Transverse colon (tissue), 4 donors: ENCODE measurements around the gene COL6A2.

Experiments used
- CTCF ChIP-seq, 5 experiments: fragments of 200-600 bp in 3 of 5; fragments of 450-650 bp in 2 of 5; sonication (generic) in 3 of 5; IDR thresholded peaks; 1 replicate in 2 of 5; 2 replicates in 3 of 5; pipeline ENCODE4 v1.5.1; 2016 to 2017; ENCODE audit warnings: antibody characterized with exemption in 5 of 5, inconsistent platforms in 3 of 5, mild to moderate bottlenecking in 2 of 5, moderate library complexity in 1 of 5
- POLR2A ChIP-seq: fragments of 450-650 bp; IDR thresholded peaks from one replicate; pipeline ENCODE4 v1.6.1; 2016; ENCODE audit warnings: antibody characterized with exemption, mild to moderate bottlenecking, moderate library complexity
- POLR2AphosphoS5 ChIP-seq, 3 donors: sonication (generic); formaldehyde crosslinking; IDR thresholded peaks; one replicate each; pipeline ENCODE4 v1.6.1; 2016; ENCODE audit warnings: antibody characterized with exemption in 3 of 3

- TF ChIP-seq CTCF (IDR thresholded peaks at IDR 0.05): no peak
- no peak for TF ChIP-seq POLR2AphosphoS5 (IDR thresholded peaks at IDR 0.05)
- TF ChIP-seq POLR2A: no peak
Observed at GRCh38 chr21:46139686-46140085, 41.8 kb downstream of the COL6A2 start.
